ENCODE measurements around the gene CDH20. TPM values are rescaled to one million over a fixed set of nuclear protein-coding genes. Genes with fewer than 3 reads are reported as not detected.

The CDH20 gene
- total RNA-seq = under 1 TPM; 0.06 to 0.19 TPM

DNA sequence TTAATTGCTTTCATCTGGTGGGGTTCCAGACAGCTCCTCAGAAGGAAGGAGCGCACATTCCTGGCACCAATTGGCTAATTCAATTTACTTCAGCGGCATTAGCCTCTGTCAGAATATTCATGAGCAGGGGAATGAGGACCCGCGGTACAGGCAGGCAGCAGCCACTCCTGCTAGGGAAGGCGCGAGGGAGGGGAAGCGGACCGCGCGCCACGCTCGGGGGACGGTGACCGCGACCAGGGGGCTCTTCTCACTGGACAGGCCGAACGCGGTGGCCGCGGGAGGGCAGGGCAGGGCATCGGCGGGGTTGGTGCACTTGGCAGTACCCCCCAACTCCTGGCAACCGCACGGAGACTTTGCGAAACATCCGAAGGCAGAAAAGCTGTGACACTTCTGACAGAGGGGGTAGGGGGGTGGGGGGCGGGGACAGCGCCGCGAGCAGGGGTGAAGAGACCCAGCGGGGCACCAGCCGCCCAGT, at the start of gene CDH20:
TSS of gene CDH20 (plus strand) at position 160 of the 475 bp plus-strand sequence.
- POLR2A ChIA-PET = no interaction called here
- CTCF ChIA-PET = no interaction called here

DNA sequence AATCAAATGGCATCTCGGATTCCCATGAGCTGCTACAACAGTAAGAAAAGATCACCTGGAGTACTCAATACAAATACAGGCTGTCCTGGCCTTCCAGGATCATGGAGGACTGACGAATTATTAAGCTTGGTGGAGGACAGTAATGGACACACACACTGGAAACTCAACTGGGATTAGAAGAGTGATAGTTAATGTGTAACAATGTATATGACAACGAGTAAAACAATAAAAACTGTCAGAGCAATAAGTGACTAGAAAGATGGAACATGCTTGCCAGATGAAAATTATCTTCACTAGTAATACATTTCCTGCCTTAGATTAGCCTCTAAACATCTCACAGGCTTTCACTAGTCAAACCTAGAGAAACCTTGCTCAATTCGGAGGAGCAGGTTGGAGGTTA, 49.2 kb upstream of the CDH20 start:
- CTCF ChIA-PET = no interaction called here
- POLR2A ChIA-PET = no interaction called here

DNA sequence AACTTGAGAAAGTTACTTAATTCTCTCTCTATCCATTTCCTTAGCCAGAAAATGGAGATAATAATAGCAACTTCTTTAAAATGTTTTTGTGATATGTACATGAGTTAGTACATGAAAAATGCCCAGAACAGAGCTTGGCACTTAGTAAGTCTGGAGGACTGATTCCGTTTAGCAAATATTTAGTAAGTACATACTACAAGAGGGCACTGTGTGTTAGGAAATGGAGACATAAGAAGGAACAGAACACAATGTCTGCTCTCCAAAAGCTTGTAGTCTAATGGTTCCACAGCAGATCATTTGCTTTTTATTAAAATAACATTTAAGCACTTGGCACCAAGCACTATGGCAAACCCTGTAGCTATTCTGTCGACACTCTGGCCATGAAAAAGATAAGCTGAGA, 47.5 kb upstream of the CDH20 start:
- POLR2A ChIA-PET = no interaction called here
- CTCF ChIA-PET = no interaction called here

DNA sequence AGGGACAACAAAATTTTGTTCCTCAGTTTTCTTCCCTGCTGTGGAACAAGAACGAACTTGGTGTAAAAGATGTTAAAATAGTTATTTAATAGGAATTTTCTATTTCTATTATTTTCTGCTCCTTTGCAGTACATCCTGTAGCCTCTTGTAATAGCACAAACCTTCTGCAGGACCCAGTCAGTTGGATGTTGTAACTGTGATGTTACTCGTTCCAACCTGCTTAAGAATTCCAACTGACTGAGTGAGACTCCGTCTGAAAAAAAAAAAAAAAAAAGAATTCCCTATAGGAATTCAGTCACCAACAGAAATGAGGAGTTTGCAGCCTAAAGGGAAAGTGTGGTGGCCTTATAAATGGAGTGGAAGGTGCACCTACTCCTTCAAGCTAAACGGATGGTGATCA, 46.4 kb upstream of the CDH20 start:
- POLR2A ChIA-PET = no interaction called here
- CTCF ChIA-PET = no interaction called here

DNA sequence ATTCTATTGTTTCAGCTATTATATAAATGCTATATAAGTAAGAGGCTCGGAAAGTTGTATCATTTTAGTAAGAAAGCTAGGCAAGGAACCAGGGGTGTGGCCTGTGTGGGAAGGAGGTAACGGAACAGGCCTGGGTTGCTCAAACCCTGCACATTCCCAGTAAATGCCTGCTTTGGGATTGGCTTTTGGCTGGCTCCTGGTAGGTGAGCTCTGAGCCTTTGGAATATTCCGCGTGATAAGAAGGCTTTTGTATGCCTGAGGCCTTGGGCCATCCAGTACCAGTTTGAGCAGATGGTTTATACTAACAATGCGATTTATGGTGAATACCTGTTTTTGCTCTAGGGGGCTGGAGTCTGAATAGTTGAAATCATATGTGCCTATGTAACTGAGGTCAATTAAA, 42.6 kb upstream of the CDH20 start:
- ChIA-PET POLR2A (no interaction called here), CTCF (no interaction called here)

DNA sequence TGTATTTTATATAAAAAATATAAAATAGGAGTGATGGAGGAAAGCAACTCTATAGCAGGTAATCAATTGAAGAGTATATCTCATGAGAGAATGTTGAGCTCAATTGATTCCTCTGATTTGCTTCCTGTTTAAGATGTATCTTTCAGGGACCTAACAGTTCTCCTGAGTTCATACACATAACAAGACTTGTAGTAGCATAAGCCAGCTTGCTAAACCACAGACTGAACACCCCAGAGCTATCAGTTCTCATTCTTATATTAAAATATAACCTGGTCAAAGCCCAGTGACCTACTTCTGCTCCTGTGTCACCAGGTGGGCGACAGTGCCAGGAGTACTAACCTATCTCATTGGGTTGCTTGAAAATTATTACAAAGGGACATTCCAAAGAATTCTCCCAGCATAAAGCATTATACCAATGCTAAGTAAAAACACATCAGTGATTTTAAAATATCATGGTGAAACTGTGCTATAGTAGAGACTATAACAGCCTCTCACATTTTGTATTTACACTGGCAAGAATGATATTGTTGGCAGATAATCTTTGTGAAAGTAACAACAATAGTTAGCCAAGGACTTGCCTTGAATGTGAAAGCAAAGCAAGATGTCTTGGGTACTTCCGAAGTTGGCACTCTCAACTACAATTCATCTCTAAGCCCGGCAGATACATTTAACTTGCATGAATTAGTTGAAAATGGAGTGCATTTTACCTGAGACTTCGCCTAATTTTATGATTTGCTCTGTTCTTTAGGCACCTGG, 40.8 kb upstream of the CDH20 start:
- POLR2A ChIA-PET = no interaction called here
- CTCF ChIA-PET = interaction anchor here (0.9 kb wide), 1 partner anchor 17 kb away, joined by 4 read pairs; no protein-coding TSS in a partner anchor

DNA sequence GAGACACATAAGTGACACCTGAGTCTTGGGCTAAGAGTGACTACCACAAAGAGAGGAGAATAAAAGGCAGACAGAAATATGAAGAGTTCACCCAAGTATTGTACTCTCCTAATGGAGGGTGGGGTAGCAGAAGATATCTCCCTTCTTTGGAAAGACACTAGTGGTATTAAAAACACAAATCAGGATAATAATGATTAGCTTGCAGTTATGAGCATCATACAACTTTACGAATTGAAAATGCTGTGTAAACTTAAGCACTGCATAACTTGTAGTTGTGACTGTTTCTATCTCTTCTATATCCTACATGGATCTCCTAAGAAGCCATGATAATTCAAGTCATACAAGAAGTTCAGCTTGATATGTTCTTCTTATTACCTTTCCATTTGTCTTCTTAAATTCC, 38.1 kb upstream of the CDH20 start:
- POLR2A ChIA-PET = no interaction called here
- CTCF ChIA-PET = no interaction called here

DNA sequence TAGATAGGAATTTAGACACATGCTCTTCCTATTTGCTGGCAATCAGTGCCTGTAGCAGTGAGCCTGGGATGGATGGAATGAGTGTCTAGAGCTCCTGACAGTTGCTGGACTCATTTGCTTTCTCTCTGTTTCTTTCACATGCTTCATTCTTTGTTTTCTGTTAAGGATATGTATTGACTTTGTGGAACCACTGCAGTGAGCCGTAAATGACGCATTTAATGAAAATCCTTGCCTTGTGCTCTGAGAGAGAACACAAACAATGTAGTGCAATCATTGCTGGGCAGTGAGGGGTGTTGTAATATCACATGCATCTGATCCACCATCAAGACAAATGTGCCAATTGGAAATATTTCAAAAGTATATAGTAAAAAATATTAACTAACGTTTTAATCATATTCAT, 25.2 kb upstream of the CDH20 start:
- ChIA-PET POLR2A (no interaction called here), CTCF (no interaction called here)

DNA sequence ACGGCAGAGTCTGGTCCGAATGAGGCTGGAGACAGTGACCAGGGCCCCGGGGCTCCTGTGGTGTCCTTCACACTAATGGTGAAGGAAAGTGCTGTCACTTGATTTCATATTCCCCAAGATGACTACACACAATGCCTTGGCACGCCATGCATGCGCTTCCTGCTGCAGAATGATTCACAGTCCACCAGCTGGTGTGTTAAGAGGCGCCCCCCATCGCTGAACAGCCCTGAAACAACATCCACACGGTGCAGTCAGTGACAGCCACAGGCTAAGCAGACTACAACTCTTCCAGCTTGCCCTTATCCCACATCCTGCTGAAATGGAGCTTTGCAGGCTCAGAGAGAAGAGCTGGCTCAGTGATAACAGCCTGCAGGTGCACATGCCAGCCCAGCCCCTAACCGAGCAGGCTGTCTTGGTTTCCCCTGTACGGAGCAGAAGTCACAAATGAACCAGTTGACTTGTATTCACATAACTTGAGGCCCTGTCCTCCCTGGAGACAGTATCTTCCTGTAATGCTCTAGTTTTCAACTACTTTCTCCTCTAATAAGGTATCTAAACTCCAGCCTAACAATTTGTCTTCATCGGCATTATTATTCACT, 24.3 kb upstream of the CDH20 start:
- ChIA-PET CTCF (no interaction called here), POLR2A (no interaction called here)

DNA sequence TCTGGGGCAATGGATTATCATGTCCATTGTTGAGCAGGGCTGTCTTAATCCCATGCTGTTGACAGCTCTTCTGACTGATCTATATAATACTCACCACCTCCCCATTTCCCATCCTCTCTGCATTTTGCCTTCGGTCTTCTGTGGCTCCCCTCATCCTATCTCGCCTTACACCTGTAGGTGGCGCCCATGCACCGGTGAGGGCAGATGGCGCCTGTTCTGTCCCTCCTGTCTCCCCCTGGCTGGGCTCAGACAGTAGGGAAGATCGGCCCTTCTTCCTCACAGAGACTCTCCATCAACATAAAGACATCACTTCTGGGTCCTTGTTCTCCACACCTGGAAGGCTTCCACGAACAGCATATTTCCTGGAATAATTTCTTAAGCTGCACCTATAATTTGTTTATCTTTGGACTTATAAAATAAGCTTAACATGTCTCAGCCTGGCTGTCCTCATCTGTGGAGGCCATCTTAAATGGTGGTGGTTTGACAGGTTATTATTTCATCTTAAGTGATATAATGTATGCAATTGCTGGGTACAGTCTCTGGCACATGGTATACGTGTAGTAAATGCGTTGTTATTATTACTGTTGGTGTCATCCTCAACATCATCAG, 10.9 kb upstream of the CDH20 start:
- ChIA-PET POLR2A (no interaction called here), CTCF (no interaction called here)

DNA sequence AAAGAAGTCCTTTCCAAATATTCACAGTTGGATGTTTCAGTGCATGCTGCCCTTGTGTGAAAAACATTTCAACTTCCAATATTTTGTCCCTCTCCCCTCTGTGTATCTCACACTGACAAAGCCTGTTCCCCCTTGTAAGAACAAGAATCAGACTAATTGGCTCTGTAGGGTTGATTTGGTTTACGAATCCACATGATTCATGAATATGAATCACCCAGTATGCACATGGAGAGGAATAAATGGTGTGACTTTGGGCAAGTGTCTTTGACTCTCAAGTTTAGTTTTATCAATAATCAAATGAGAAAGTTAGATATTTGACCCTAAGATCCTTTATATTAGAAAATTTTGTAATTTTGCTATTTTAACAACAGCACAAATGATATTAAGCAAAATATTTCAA, 9.3 kb upstream of the CDH20 start:
- ChIA-PET POLR2A (no interaction called here), CTCF (no interaction called here)

DNA sequence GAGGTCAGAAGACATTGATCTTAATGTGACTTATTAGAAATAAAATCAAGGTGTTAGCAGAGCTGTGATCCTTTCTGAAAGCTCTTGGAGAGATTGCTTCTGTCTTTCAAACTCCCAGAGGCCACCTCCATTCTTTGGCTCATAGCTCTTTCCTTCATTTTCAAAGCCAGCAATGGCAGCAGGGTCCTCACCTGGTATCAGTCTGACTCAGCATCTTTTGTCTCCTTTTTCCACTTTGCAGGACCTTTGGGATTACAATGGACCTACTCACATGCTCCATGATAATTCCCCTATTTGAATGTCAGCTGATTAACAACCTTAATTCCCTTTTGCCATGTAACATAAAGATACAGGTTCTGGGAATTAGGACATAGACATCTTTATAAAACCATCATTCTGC, 6.8 kb upstream of the CDH20 start:
- POLR2A ChIA-PET = no interaction called here
- CTCF ChIA-PET = no interaction called here

DNA sequence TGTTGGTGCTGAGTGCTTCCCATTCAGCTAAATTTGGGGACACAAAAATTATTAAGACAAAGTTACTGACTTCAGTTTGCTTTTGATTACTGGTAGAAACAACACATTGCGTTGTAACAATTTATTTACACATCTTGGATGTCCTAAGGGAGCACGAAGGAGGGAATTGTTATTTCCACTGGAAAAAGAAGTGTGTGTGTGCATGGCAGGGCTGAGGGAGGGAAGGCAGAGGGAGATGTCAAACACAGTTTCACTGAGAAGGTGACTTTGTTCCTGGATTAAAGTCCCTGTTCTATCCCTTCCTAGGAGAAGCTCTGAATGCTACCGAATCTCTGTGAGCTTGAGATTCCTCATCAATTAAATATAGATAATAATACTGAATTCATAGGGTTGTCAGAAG, 3.8 kb upstream of the CDH20 start:
- ChIA-PET CTCF (no interaction called here), POLR2A (no interaction called here)

DNA sequence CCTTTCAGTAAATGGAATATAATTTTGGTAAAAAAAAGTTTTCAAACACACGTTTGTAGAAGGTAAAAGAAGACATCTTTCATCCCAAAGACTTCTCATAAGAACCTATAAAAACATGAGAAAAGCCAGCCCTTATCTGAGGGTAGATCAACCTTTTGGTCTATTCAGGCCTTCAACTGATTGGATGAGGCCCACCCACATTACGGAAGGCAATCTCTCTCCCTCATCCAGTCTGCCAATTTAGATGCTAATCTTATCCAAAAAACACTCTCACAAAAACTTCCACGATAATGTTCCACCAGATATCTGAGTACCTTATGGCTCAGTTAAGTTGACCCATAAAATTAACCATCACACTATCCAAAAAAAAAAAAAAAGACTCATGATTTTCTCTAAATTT, 2.2 kb upstream of the CDH20 start:
- CTCF ChIA-PET = no interaction called here
- POLR2A ChIA-PET = no interaction called here

DNA sequence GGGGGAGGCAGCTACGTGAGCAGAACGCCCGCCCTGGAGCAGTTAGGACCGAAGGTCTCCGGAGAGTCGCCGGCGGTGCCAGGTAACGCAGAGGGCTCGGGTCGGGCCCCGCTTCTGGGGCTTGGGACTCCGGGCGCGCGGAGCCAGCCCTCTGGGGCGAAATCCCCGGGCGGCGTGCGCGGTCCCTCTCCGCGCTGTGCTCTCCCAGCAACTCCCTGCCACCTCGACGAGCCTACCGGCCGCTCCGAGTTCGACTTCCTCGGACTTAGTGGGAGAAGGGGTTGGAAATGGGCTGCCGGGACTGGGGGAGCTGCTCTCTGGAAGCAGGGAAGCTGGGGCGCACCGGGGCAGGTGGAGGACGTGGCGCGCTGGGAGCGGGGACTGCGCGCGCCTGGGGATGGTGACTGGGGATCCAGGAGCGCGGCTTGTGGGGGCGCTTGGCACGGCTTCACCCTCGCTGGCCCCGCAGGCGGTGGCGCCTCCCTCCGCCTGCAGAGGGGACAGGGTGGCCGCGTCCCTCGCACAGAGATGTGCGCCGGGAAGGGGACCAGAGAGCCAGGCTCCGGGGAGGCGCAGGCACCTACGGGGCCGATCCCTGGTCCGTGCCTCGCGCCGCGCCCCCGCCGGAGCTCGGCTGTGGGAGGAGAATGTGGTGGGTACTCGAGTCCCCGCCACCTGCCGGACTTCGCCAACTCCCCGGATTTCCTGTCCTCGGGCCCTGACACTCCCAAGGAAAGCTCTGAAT, 688 bp downstream of the CDH20 start:
- POLR2A ChIA-PET = no interaction called here
- CTCF ChIA-PET = interaction anchor here (0.6 kb wide), 1 partner anchor 640 kb away, joined by 3 read pairs; no protein-coding TSS in a partner anchor

DNA sequence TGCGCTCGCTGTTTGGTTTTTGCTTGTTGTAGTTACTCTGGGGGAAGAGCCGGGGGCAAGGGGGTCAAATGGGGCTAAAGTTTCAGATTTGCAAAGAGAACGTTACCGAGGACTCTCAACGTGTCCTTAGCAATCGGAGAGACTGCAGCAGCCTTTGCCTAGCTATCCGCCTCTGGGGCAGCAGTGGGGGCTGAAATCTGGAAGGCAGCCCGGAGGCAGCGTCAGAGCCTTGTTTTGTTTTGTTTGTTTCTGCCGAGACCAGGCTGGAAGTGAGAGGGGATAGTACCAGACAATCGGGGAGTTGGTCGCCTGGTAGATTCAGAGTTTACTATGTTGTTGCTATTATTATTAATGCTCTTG, 1.2 kb downstream of the CDH20 start:
- POLR2A ChIA-PET = no interaction called here
- CTCF ChIA-PET = interaction anchor here (0.6 kb wide), 1 partner anchor 640 kb away, joined by 3 read pairs; no protein-coding TSS in a partner anchor

DNA sequence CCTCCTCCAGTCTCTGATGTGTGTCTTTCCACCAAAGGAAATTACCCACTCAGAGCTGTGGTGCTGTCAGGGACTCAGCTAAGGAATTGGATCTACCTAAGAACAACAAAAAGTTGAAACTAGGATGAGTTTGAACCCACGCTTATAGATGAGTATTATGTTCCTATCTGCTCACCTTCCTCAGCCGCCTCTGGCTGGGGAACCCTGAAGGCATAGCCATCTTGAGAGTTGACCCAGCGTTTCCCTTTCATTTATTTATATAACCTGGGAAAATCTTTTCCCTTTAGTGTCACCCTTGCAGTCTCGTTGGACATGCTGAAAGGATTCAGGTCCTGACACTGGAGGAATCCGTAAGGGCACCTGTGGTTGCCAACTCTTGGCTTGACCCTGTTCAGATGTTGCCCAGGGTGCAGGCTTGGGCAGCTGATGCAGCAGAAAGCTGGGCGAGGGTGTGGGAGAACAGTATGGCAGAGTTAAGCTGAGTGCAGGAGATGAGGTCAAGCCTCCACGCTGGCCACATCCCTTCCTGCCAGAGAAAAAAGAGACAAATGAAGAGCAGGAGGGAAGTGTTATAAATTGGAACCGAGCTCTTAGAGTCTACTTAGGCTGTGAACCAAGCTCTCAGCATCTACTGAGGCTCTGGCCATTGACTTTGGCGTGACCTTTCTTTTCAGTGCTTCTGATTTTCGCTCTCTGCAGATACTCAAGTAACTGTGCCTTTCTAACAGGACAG, 1.9 kb downstream of the CDH20 start:
- CTCF ChIA-PET = no interaction called here
- POLR2A ChIA-PET = no interaction called here

DNA sequence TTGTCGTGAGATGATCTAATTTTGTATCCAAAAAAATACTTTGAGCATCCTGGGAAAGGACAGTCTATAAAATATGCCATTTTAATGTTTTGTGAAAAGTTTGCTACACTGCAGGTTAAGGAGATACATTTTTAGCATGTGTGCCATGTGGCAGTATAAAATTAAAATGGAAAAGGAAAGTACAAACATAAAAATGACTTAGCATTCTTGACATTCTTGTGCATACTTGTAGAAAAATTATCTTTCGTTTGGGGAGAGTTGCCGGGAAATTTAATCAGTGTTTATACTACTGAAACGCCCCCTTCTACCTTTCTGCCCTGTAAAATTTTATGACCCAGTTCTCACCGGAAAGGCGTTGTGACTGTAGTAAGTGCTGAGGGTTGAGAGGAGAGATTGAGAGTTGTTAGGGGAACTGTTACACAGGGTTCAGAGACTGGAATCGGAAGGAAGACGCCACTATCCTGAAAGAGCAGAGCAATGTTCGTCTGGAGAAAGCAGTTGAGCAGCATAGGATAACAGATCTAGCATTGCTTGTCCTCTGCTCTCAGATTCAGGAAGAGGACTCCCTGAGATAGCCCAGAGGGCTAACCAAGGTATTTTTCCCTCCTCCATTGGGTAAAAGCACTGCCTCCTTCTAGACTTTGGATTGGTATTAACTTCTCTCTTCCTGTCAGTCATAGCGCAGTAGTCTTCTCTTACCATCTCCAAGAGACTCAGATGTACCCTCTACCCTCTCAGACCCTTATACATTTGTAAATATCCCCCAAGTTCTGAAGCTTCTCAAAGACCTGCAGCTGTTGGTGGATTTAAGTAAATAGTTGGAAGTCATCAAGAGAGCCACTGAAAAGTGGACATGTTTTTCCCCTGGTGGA, 2.7 kb downstream of the CDH20 start:
- POLR2A ChIA-PET = no interaction called here
- CTCF ChIA-PET = no interaction called here

DNA sequence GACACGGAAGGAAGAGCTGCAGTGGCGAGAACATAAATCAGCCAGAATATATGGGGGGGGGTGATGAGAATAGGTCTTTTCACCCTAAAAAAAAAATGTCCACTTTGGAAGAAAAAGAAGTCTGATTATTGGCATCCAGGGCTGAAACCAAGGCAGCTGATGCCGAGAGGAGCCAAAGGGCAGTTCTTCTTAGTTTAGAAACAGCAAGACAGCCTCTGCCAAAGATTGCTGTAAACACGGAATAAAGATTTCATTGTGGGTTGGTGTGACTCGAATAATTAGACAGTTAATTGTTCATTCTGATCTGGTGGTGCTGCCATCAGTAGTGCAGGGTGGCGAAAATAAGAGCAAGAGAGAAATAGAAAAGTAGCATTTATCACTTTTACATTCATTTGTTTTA, 3.5 kb downstream of the CDH20 start:
- ChIA-PET POLR2A (no interaction called here), CTCF (no interaction called here)
